Measurements from ENCODE around the gene SLC39A11. TPM values are rescaled to one million over a fixed set of nuclear protein-coding genes. Genes with fewer than 3 reads are reported as not detected.

The SLC39A11 gene
- total and polyA plus RNA-seq, 2 donors = 9.4 to 23.8 TPM

GRCh38 chr17:72613396-72613795, 479.1 kb downstream of the SLC39A11 start:
- no peak overlapping the region for H3K27ac ChIP-seq (ENCODE audit: low read depth)
- WGBS = 49% methylated on average over 7 of the region's 7 CpGs
- no peak for DNase-seq (ENCODE audit: extremely low spot score)

GRCh38 chr17:72611172-72611571, 481.3 kb downstream of the SLC39A11 start:
- no peaks in the 10 kb centered on the region for H3K36me3 ChIP-seq (ENCODE audit: insufficient read depth)
- DNase-seq (ENCODE audit: extremely low spot score) = no peak
- H3K4me1 ChIP-seq (ENCODE audit: insufficient read depth) = no peaks in the 10 kb centered on the region
- no peak overlapping the region for H3K27ac ChIP-seq (ENCODE audit: low read depth)
- WGBS = 75% methylated on average over 9 of the region's 9 CpGs
- no peak overlapping the region for H3K4me3 ChIP-seq (ENCODE audit: low read depth, low read length)

More at GRCh38 chr17:72613396-72613795, 479.1 kb downstream of the SLC39A11 start:
- no peak overlapping the region for H3K4me3 ChIP-seq (ENCODE audit: low read depth, low read length)
- no peaks in the 10 kb centered on the region for H3K4me1 ChIP-seq (ENCODE audit: insufficient read depth)
- H3K36me3 ChIP-seq (ENCODE audit: insufficient read depth) = no peaks in the 10 kb centered on the region

- H3K4me1 ChIP-seq (ENCODE audit: insufficient read depth) = no peaks in the 10 kb centered on the region
- H3K4me3 ChIP-seq (ENCODE audit: low read depth, low read length) = no peak overlapping the region
- no peak for DNase-seq (ENCODE audit: extremely low spot score)
- 70% methylated on average over 2 of the region's 2 CpGs for WGBS
- H3K36me3 ChIP-seq (ENCODE audit: insufficient read depth) = no peaks in the 10 kb centered on the region
- no peak overlapping the region for H3K27ac ChIP-seq (ENCODE audit: low read depth)
These were observed 483.0 kb downstream of the SLC39A11 start for GRCh38 chr17:72609501-72609900.

GRCh38 chr17:72608436-72608835, 484.1 kb downstream of the SLC39A11 start:
- H3K4me3 ChIP-seq (ENCODE audit: low read depth, low read length) = no peak overlapping the region
- 86% methylated on average over 2 of the region's 2 CpGs for WGBS

GRCh38 chr17:72606656-72607055, 485.8 kb downstream of the SLC39A11 start:
- Histone ChIP-seq H3K4me3 (ENCODE audit: low read depth, low read length) (no peak overlapping the region), H3K27ac (ENCODE audit: low read depth) (no peak overlapping the region), H3K4me1 (ENCODE audit: insufficient read depth) (no peaks in the 10 kb centered on the region), H3K36me3 (ENCODE audit: insufficient read depth) (no peaks in the 10 kb centered on the region)
- DNase-seq (ENCODE audit: extremely low spot score) = no peak

More at GRCh38 chr17:72608436-72608835, 484.1 kb downstream of the SLC39A11 start:
- Histone ChIP-seq H3K36me3 (ENCODE audit: insufficient read depth) (no peaks in the 10 kb centered on the region), H3K27ac (ENCODE audit: low read depth) (no peak overlapping the region), H3K4me1 (ENCODE audit: insufficient read depth) (no peaks in the 10 kb centered on the region)
- DNase-seq (ENCODE audit: extremely low spot score) = no peak

GRCh38 chr17:72605543-72605942, 486.9 kb downstream of the SLC39A11 start:
- WGBS = 66% methylated on average over 1 of the region's 1 CpG

GRCh38 chr17:72604518-72604917, 488.0 kb downstream of the SLC39A11 start:
- no peak overlapping the region for H3K4me3 ChIP-seq (ENCODE audit: low read depth, low read length)
- no peak for DNase-seq (ENCODE audit: extremely low spot score)
- no peaks in the 10 kb centered on the region for H3K4me1 ChIP-seq (ENCODE audit: insufficient read depth)
- H3K27ac ChIP-seq (ENCODE audit: low read depth) = no peak overlapping the region
- WGBS = 71% methylated on average over 11 of the region's 11 CpGs
- no peaks in the 10 kb centered on the region for H3K36me3 ChIP-seq (ENCODE audit: insufficient read depth)

More at GRCh38 chr17:72605543-72605942, 486.9 kb downstream of the SLC39A11 start:
- H3K4me3 ChIP-seq (ENCODE audit: low read depth, low read length) = no peak overlapping the region
- no peak for DNase-seq (ENCODE audit: extremely low spot score)
- no peaks in the 10 kb centered on the region for H3K36me3 ChIP-seq (ENCODE audit: insufficient read depth)
- no peak overlapping the region for H3K27ac ChIP-seq (ENCODE audit: low read depth)
- no peaks in the 10 kb centered on the region for H3K4me1 ChIP-seq (ENCODE audit: insufficient read depth)

- 87% methylated on average over 7 of the region's 7 CpGs for WGBS
- H3K27ac ChIP-seq (ENCODE audit: low read depth) = no peak overlapping the region
- no peaks in the 10 kb centered on the region for H3K36me3 ChIP-seq (ENCODE audit: insufficient read depth)
- H3K4me3 ChIP-seq (ENCODE audit: low read depth, low read length) = no peak overlapping the region
- no peaks in the 10 kb centered on the region for H3K4me1 ChIP-seq (ENCODE audit: insufficient read depth)
- DNase-seq (ENCODE audit: extremely low spot score) = no peak
These were observed 488.9 kb downstream of the SLC39A11 start for GRCh38 chr17:72603420-72604242.

GRCh38 chr17:72602517-72603419, 489.7 kb downstream of the SLC39A11 start:
- no peak overlapping the region for H3K27ac ChIP-seq (ENCODE audit: low read depth)
- H3K36me3 ChIP-seq (ENCODE audit: insufficient read depth) = no peaks in the 10 kb centered on the region
- H3K4me3 ChIP-seq (ENCODE audit: low read depth, low read length) = no peak overlapping the region
- 32% methylated on average over 12 of the region's 12 CpGs for WGBS
- H3K4me1 ChIP-seq (ENCODE audit: insufficient read depth) = no peaks in the 10 kb centered on the region
- no peak for DNase-seq (ENCODE audit: extremely low spot score)

- Histone ChIP-seq H3K4me3 (ENCODE audit: low read depth, low read length) (no peak overlapping the region), H3K36me3 (ENCODE audit: insufficient read depth) (no peaks in the 10 kb centered on the region), H3K4me1 (ENCODE audit: insufficient read depth) (no peaks in the 10 kb centered on the region), H3K27ac (ENCODE audit: low read depth) (no peak overlapping the region)
- DNase-seq (ENCODE audit: extremely low spot score) = no peak
- WGBS = 54% methylated on average over 4 of the region's 4 CpGs
These were observed 491.6 kb downstream of the SLC39A11 start for GRCh38 chr17:72600934-72601333.

- Histone ChIP-seq H3K36me3 (ENCODE audit: insufficient read depth) (no peaks in the 10 kb centered on the region), H3K4me3 (ENCODE audit: low read depth, low read length) (no peak overlapping the region), H3K4me1 (ENCODE audit: insufficient read depth) (no peaks in the 10 kb centered on the region), H3K27ac (ENCODE audit: low read depth) (no peak overlapping the region)
- whole genome bisulfite sequencing = 70% methylated on average over 4 of the region's 4 CpGs
- no peak for DNase-seq (ENCODE audit: extremely low spot score)
These were observed 492.6 kb downstream of the SLC39A11 start for GRCh38 chr17:72599891-72600290.

- H3K4me1 ChIP-seq (ENCODE audit: insufficient read depth) = no peaks in the 10 kb centered on the region
- WGBS = 62% methylated on average over 6 of the region's 6 CpGs
- H3K27ac ChIP-seq (ENCODE audit: low read depth) = no peak overlapping the region
- H3K36me3 ChIP-seq (ENCODE audit: insufficient read depth) = no peaks in the 10 kb centered on the region
- H3K4me3 ChIP-seq (ENCODE audit: low read depth, low read length) = no peak overlapping the region
- DNase-seq (ENCODE audit: extremely low spot score) = no peak
These were observed 493.8 kb downstream of the SLC39A11 start for GRCh38 chr17:72598695-72599094.

- Histone ChIP-seq H3K4me3 (ENCODE audit: low read depth, low read length) (no peak overlapping the region), H3K27ac (ENCODE audit: low read depth) (no peak overlapping the region), H3K36me3 (ENCODE audit: insufficient read depth) (no peaks in the 10 kb centered on the region), H3K4me1 (ENCODE audit: insufficient read depth) (no peaks in the 10 kb centered on the region)
- 67% methylated on average over 9 of the region's 9 CpGs for WGBS
- no peak for DNase-seq (ENCODE audit: extremely low spot score)
These were observed 495.0 kb downstream of the SLC39A11 start for GRCh38 chr17:72597354-72598087.

Measured in urinary bladder (tissue), 4 donors.